Caco-2 (cell line): ENCODE measurements around the gene ZNF609. TPM values are rescaled to one million over a fixed set of nuclear protein-coding genes. Genes with fewer than 3 reads are reported as not detected.

Experiments
- BruUV-seq: library from RNA; stranded (reverse); fragments of 400-500 nt; replicated peaks from 2 replicates; lab custom pipeline; 2021; lab: Mats Ljungman, UMichigan
- CTCF ChIA-PET: fragments of 300-600 bp; sonication (Branson Sonifier 250); formaldehyde crosslinking; loops from one replicate; lab custom pipeline; 2022; ENCODE audit warnings: antibody characterized with exemption; lab: Charles Lee
- POLR2A ChIA-PET: fragments of 300-600 bp; sonication (Branson Sonifier 250); formaldehyde crosslinking; loops from one replicate; lab custom pipeline; 2022; ENCODE audit warnings: antibody characterized with exemption; lab: Charles Lee
- DNase-seq, 2 experiments: peaks; one replicate each; pipeline versions ENCODE4 v3.0.0 to v3.0.0-alpha.2; 2020 to 2022
- H3K27me3 ChIP-seq: replicated peaks from 2 replicates; pipeline ENCODE4 v1.6.0; 2011; ENCODE audit warnings: low read length; ENCODE audit not compliant: control insufficient read depth, insufficient read depth
- H3K36me3 ChIP-seq: 2 replicates; pipeline ENCODE4 v1.5.1; 2011; ENCODE audit warnings: low read length; ENCODE audit not compliant: control insufficient read depth, insufficient read depth
- H3K4me1 ChIP-seq: fragments of 250-450 bp; sonication (Bioruptor Pico); 2 replicates; pipeline ENCODE4 v1.5.1; 2020; ENCODE audit warnings: mild to moderate bottlenecking
- H3K4me3 ChIP-seq: 2 replicates; pipeline ENCODE4 v1.5.1; 2011; ENCODE audit warnings: low read depth, mild to moderate bottlenecking, control low read depth, low read length
- H3K9me3 ChIP-seq: fragments of 250-450 bp; sonication (Bioruptor Pico); 2 replicates; pipeline ENCODE4 v1.5.1; 2020; ENCODE audit warnings: mild to moderate bottlenecking, moderate library complexity
- H3K27ac Mint-ChIP-seq: one replicate; pipeline ENCODE4 v1.8.0; 2022; ENCODE audit warnings: mixed read lengths; ENCODE audit not compliant: unreplicated experiment
- H3K27me3 Mint-ChIP-seq: one replicate; pipeline ENCODE4 v1.8.0; 2022; ENCODE audit warnings: mixed read lengths; ENCODE audit not compliant: insufficient read depth, unreplicated experiment
- H3K36me3 Mint-ChIP-seq: one replicate; pipeline ENCODE4 v1.8.0; 2022; ENCODE audit warnings: mild to moderate bottlenecking, mixed read lengths; ENCODE audit not compliant: insufficient read depth, unreplicated experiment
- H3K4me1 Mint-ChIP-seq: one replicate; pipeline ENCODE4 v1.8.0; 2022; ENCODE audit warnings: low read depth, mixed read lengths; ENCODE audit not compliant: unreplicated experiment
- H3K4me3 Mint-ChIP-seq: one replicate; pipeline ENCODE4 v1.8.0; 2022; ENCODE audit warnings: mild to moderate bottlenecking, moderate library complexity, mixed read lengths; ENCODE audit not compliant: unreplicated experiment
- H3K9me3 Mint-ChIP-seq: one replicate; pipeline ENCODE4 v1.8.0; 2022; ENCODE audit warnings: mixed read lengths; ENCODE audit not compliant: unreplicated experiment
- CTCF ChIP-seq, 2 experiments: fragments of 200-600 bp in 1 of 2; IDR thresholded peaks; 1 replicate in 1 of 2; 2 replicates in 1 of 2; pipeline versions ENCODE4 v1.5.1 to v1.8.0; 2011 to 2022; ENCODE audit warnings: antibody characterized with exemption in 1 of 2, control low read depth in 1 of 2, inconsistent platforms in 1 of 2, low read depth in 1 of 2, low read length in 1 of 2, mild to moderate bottlenecking in 1 of 2, moderate library complexity in 1 of 2; ENCODE audit not compliant: insufficient read depth in 1 of 2, severe bottlenecking in 1 of 2, unreplicated experiment in 1 of 2
- intact Hi-C: fragments of 100-400 bp; cut with micrococcal nuclease; formaldehyde crosslinking; loops from one replicate; pipeline ENCODE4 v1.10.0; 2022; ENCODE audit not compliant: unreplicated experiment
- total RNA-seq: library from RNA; stranded (reverse); gene quantifications from 2 replicates; pipeline ENCODE4 v1.2.3, GENCODE V29; 2022

Gene ZNF609
- total RNA-seq, 1 experiment from 2014 or later: 30.1 TPM

- CTCF ChIA-PET: interaction anchor here (1.5 kb wide), 1 partner anchor 227 kb away, joined by 4 read pairs; no protein-coding TSS in a partner anchor
- Mint-ChIP-seq H3K4me3 (no peak overlapping the region), H3K4me1 (no peaks in the 10 kb centered on the region), H3K27me3 (no peaks in the 10 kb centered on the region), H3K27ac (peak overlapping the region; percentile 8), H3K9me3 (no peaks in the 10 kb centered on the region), H3K36me3 (peaks cover 30% of the 10 kb centered on the region)
- peak in 1 of 2 experiments; percentile 24 for TF ChIP-seq CTCF (IDR thresholded peaks at IDR 0.05; ENCODE audit: insufficient read depth in 1 of 2, low read depth in 1 of 2, low read length in 1 of 2, severe bottlenecking in 1 of 2, unreplicated experiment in 1 of 2)
- Histone ChIP-seq H3K4me1 (peaks cover 5% of the 10 kb centered on the region; the same call in 1 of the 2 replicates), H3K9me3 (no peaks in the 10 kb centered on the region), H3K4me3 (no peak overlapping the region), H3K27me3 (no peaks in the 10 kb centered on the region), H3K36me3 (no peaks in the 10 kb centered on the region; the same call in 1 of the 2 replicates)
- peak in 1 of 2 experiments; percentile 18 for DNase-seq
- intact Hi-C loops: loop anchor here (1.0 to 2.0 kb wide), 3 partner anchors 227 to 302 kb away; no protein-coding TSS in a partner anchor
- POLR2A ChIA-PET: no interaction called here
- no TSS peak for BruUV-seq
Observed at GRCh38 chr15:64426845-64427465, 33.4 kb upstream of the ZNF609 start.

GRCh38 chr15:64429448-64429847 is 30.9 kb upstream of the ZNF609 start:
- no TSS peak for BruUV-seq
- no peak for TF ChIP-seq CTCF (IDR thresholded peaks at IDR 0.05; ENCODE audit: insufficient read depth in 1 of 2, low read depth in 1 of 2, low read length in 1 of 2, severe bottlenecking in 1 of 2, unreplicated experiment in 1 of 2)
- ChIA-PET CTCF (no interaction called here), POLR2A (no interaction called here)
- Mint-ChIP-seq H3K27ac (no peak overlapping the region), H3K4me3 (no peak overlapping the region), H3K36me3 (peaks cover 16% of the 10 kb centered on the region), H3K9me3 (no peaks in the 10 kb centered on the region), H3K27me3 (no peaks in the 10 kb centered on the region), H3K4me1 (no peaks in the 10 kb centered on the region)
- Histone ChIP-seq H3K4me3 (no peak overlapping the region), H3K36me3 (no peaks in the 10 kb centered on the region), H3K4me1 (no peaks in the 10 kb centered on the region), H3K27me3 (no peaks in the 10 kb centered on the region), H3K9me3 (no peaks in the 10 kb centered on the region)
- no peak for DNase-seq
- intact Hi-C loops: no loop called here

- BruUV-seq: no TSS peak
- Mint-ChIP-seq H3K4me3 (no peak overlapping the region), H3K36me3 (peaks cover 9% of the 10 kb centered on the region), H3K27ac (no peak overlapping the region), H3K9me3 (no peaks in the 10 kb centered on the region), H3K4me1 (no peaks in the 10 kb centered on the region), H3K27me3 (no peaks in the 10 kb centered on the region)
- H3K27me3 ChIP-seq: no peaks in the 10 kb centered on the region
- no peak for DNase-seq
- no peaks in the 10 kb centered on the region for H3K9me3 ChIP-seq
- TF ChIP-seq CTCF (IDR thresholded peaks at IDR 0.05; ENCODE audit: insufficient read depth in 1 of 2, low read depth in 1 of 2, low read length in 1 of 2, severe bottlenecking in 1 of 2, unreplicated experiment in 1 of 2): no peak
- intact Hi-C loops: no loop called here
- H3K4me3 ChIP-seq: no peak overlapping the region
- H3K4me1 ChIP-seq: no peaks in the 10 kb centered on the region
- no peaks in the 10 kb centered on the region for H3K36me3 ChIP-seq
- POLR2A ChIA-PET: no interaction called here
- CTCF ChIA-PET: no interaction called here
Observed at GRCh38 chr15:64430000-64430735, 30.2 kb upstream of the ZNF609 start.
